Mesenchymal stem cell (in vitro differentiated cells and primary cell): ENCODE measurements around the gene STX5.
"Not testable (repeated sequence)": the region's sequence is repeated elsewhere in the genome, so short reads cannot be mapped to it uniquely, and the experiment has no call there.

Experiments
- DNase-seq: peaks from one replicate; pipeline ENCODE4 v3.0.0-alpha.2; 2013
- H2AFZ ChIP-seq: one replicate; pipeline ENCODE4 v1.6.1; 2013; ENCODE audit warnings: low read depth, mild to moderate bottlenecking, control low read depth, inconsistent platforms, low read length, moderate library complexity
- H2AK5ac ChIP-seq: 2 replicates; pipeline ENCODE4 v1.6.1; 2013; ENCODE audit warnings: low read length, moderate library complexity, mild to moderate bottlenecking, inconsistent platforms; ENCODE audit not compliant: severe bottlenecking
- H2BK120ac ChIP-seq: one replicate; pipeline ENCODE4 v1.6.1; 2013; ENCODE audit warnings: low read depth, mild to moderate bottlenecking, inconsistent platforms, low read length, moderate library complexity
- H2BK12ac ChIP-seq, 2 experiments: one replicate each; pipeline ENCODE4 v1.6.1; 2013; ENCODE audit warnings: inconsistent platforms in 2 of 2, low read length in 2 of 2, mild to moderate bottlenecking in 2 of 2, moderate library complexity in 2 of 2, control low read depth in 1 of 2
- H2BK15ac ChIP-seq: one replicate; pipeline ENCODE4 v1.6.1; 2013; ENCODE audit warnings: mild to moderate bottlenecking, low read depth, inconsistent platforms; ENCODE audit not compliant: poor library complexity, severe bottlenecking
- H2BK5ac ChIP-seq: 2 replicates; pipeline ENCODE4 v1.6.1; 2013; ENCODE audit warnings: low read depth, mild to moderate bottlenecking, low read length, control low read depth, inconsistent platforms; ENCODE audit not compliant: poor library complexity, severe bottlenecking
- H3K14ac ChIP-seq, 2 experiments: one replicate each; pipeline ENCODE4 v1.6.1; 2013; ENCODE audit warnings: inconsistent platforms in 2 of 2, low read length in 2 of 2, control low read depth in 1 of 2, mild to moderate bottlenecking in 1 of 2, moderate library complexity in 1 of 2
- H3K18ac ChIP-seq, 2 experiments: one replicate each; pipeline ENCODE4 v1.6.1; 2013; ENCODE audit warnings: inconsistent platforms in 2 of 2, low read length in 2 of 2, control low read depth in 1 of 2, low read depth in 1 of 2, mild to moderate bottlenecking in 1 of 2
- H3K23ac ChIP-seq, 2 experiments: one replicate each; pipeline ENCODE4 v1.6.1; 2013; ENCODE audit warnings: inconsistent platforms in 2 of 2, low read length in 2 of 2, mild to moderate bottlenecking in 2 of 2, moderate library complexity in 2 of 2, control low read depth in 1 of 2
- H3K27ac ChIP-seq: 2 replicates; pipeline ENCODE4 v1.5.1; 2013; ENCODE audit warnings: mild to moderate bottlenecking, moderate library complexity, low read length, control low read depth, inconsistent platforms; ENCODE audit not compliant: poor library complexity, severe bottlenecking
- H3K27me3 ChIP-seq, 2 experiments: 2 replicates each; pipeline versions ENCODE4 v1.6.1 to v1.7.0; 2013; ENCODE audit warnings: low read length in 2 of 2, mild to moderate bottlenecking in 2 of 2, moderate library complexity in 2 of 2, control low read depth in 1 of 2, inconsistent platforms in 1 of 2; ENCODE audit not compliant: control insufficient read depth in 1 of 2, insufficient read depth in 1 of 2
- H3K36me3 ChIP-seq, 2 experiments: 2 replicates each; pipeline versions ENCODE4 v1.6.1 to v1.7.0; 2013; ENCODE audit warnings: low read length in 2 of 2, control low read depth in 1 of 2, inconsistent platforms in 1 of 2, low read depth in 1 of 2, mild to moderate bottlenecking in 1 of 2; ENCODE audit not compliant: insufficient read depth in 2 of 2, control insufficient read depth in 1 of 2
- H3K4ac ChIP-seq, 2 experiments: one replicate each; pipeline ENCODE4 v1.6.1; 2013; ENCODE audit warnings: inconsistent platforms in 2 of 2, low read length in 2 of 2, mild to moderate bottlenecking in 2 of 2, moderate library complexity in 2 of 2, control low read depth in 1 of 2, low read depth in 1 of 2
- H3K4me1 ChIP-seq: 2 replicates; pipeline ENCODE4 v1.6.1; 2013; ENCODE audit warnings: low read depth, low read length, control low read depth; ENCODE audit not compliant: control insufficient read depth, insufficient read depth
- H3K4me2 ChIP-seq: 2 replicates; pipeline ENCODE4 v1.6.1; 2013; ENCODE audit warnings: low read length, mild to moderate bottlenecking, inconsistent platforms; ENCODE audit not compliant: poor library complexity, severe bottlenecking
- H3K4me3 ChIP-seq, 2 experiments: 2 replicates each; pipeline versions ENCODE4 v1.5.1 to v1.7.0; 2013; ENCODE audit warnings: low read length in 2 of 2, mild to moderate bottlenecking in 2 of 2, control low read depth in 1 of 2, low read depth in 1 of 2; ENCODE audit not compliant: insufficient read depth in 1 of 2
- H3K79me1 ChIP-seq: replicated peaks from 2 replicates; pipeline ENCODE4 v1.6.1; 2013; ENCODE audit warnings: mild to moderate bottlenecking, control low read depth, low read length, inconsistent platforms; ENCODE audit not compliant: poor library complexity, severe bottlenecking
- H3K9ac ChIP-seq: 2 replicates; pipeline ENCODE4 v1.7.0; 2013; ENCODE audit warnings: mild to moderate bottlenecking, low read length, moderate library complexity
- H3K9me3 ChIP-seq: 2 replicates; pipeline ENCODE4 v1.7.0; 2013; ENCODE audit warnings: mild to moderate bottlenecking, low read length; ENCODE audit not compliant: control insufficient read depth
- H4K8ac ChIP-seq: one replicate; pipeline ENCODE4 v1.6.1; 2013; ENCODE audit warnings: inconsistent platforms, mild to moderate bottlenecking, low read length, moderate library complexity
- H4K91ac ChIP-seq: one replicate; pipeline ENCODE4 v1.6.1; 2013; ENCODE audit warnings: mild to moderate bottlenecking, low read length, inconsistent platforms
- WGBS: methylation state at CpG from one replicate; pipeline ENCODE4 v1.1.7; 2013; ENCODE audit warnings: mixed read lengths; 5-methylcytosine and 5-hydroxymethylcytosine counted together

The STX5 gene

DNA sequence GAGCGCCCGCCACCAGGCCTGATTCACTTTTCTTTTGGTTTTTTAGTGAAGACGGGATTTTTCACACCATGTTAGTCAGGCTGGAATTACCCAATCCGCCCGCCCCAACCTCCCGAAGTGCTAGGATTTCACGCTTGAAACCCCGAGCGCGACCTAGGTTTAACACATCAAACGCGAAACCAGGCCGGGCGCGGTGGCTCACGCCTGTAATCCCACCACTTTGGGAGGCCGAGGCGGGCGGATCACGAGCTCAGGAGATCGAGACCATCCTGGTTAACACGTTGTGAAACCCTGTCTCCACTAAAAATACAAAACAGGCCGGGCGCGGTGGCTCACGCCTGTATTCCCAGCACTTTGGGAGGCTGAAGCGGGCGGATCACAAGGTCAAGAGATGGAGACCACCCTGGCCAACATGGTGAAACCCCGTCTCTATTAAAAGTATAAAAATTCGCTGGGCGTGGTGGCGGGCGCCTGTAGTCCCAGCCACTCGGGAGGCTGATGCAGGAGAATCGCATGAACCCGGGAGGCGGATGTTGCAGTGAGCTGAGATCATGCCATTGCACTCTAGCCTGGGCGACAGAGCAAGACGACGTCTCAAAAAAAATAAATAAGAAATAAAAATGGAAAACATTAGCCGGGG is 9.0 kb upstream of the STX5 start:
- H3K27me3 ChIP-seq, H3K9me3 ChIP-seq, H2BK12ac ChIP-seq, H3K14ac ChIP-seq, H2BK15ac ChIP-seq, H3K23ac ChIP-seq, H4K8ac ChIP-seq, H2AFZ ChIP-seq, H2AK5ac ChIP-seq, H2BK5ac ChIP-seq, H3K4ac ChIP-seq, H2BK120ac ChIP-seq, H4K91ac ChIP-seq: not testable (repeated sequence)
- peak; percentile 99 for DNase-seq
- peaks cover 12% of the 10 kb centered on the region for H3K79me1 ChIP-seq
- WGBS: under 1% methylated on average over 41 of the region's 41 CpGs
- peaks cover 11% of the 10 kb centered on the region in 2 experiments for H3K36me3 ChIP-seq
- H3K18ac ChIP-seq: peak overlapping the region in 1 of 2 experiments; percentile 19
- H3K27ac ChIP-seq: peak overlapping the region; percentile 91
- H3K4me3 ChIP-seq: peak overlapping the region; percentile 17 to 98
- H3K4me1 ChIP-seq: peaks cover 13% of the 10 kb centered on the region
- H3K4me2 ChIP-seq: peak overlapping the region; percentile 75
- H3K9ac ChIP-seq: peak overlapping the region; percentile 96

DNA sequence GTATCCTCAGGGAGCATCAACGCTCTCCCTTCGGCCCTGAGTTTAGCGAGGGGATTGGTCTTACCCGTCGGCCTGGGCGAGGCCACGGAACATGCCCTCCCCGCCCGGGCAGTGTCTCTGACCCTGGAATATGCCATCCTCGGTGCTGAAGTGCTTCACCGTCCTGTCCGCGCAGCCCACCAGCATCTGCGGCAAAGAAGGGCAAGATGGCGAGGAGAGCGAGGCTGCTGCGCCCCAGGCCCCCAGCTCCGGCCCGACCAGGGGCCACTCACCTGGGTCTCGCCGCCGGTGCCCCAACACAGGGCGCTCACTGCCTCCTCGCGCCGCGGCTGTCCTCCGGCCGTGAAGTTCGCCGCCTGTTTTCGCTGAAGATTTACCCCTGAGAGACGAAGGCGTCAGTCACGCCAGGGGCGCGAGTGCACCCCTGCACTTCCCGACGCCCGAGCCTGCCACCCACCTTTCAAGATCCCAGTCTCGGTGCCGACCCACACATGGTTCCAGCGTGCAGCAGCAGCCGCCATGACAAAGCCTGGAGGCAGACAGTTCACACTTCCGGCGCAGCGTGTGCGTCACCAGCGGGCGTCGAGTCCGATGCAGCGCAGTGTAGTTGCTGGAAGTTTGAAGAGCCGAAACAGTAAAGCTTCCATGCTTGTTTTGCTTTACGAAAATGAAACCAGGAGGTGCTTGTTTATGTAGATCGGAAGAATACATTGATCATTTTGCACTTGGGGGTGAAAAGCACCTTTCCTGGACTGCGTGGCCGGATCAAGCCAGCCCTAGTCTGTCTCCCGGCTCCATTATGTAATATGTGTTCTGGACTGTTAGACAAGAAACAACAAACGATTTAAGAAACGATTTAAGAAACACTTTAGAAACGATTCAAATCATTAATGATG is 7.4 kb upstream of the STX5 start, which contains the start of gene WDR74:
TSS of gene WDR74 (minus strand) at position 541 of the 896 bp plus-strand sequence. CDS start at position 521, 20 bp downstream.
- Histone ChIP-seq H3K18ac (peak within 1 kb of the TSS; percentile 41 to 81), H4K8ac (peak within 1 kb of the TSS; percentile 81), H3K23ac (no peak within 1 kb of the TSS), H3K79me1 (peaks cover 22% of the 10 kb centered on the region), H3K14ac (peak within 1 kb of the TSS in 1 of 2 experiments; percentile 55), H4K91ac (peak within 1 kb of the TSS; percentile 55), H3K9ac (peak within 1 kb of the TSS; percentile 96), H3K36me3 (peaks cover 26% of the 10 kb centered on the region in 2 experiments), H3K27ac (peak within 1 kb of the TSS; percentile 91), H3K9me3 (no peaks in the 10 kb centered on the region), H3K4me3 (peak within 1 kb of the TSS; percentile 91 to 98), H2BK120ac (peak within 1 kb of the TSS; percentile 61), H3K4me2 (peak within 1 kb of the TSS; percentile 75), H2BK15ac (no peak within 1 kb of the TSS), H2BK12ac (peak within 1 kb of the TSS in 1 of 2 experiments; percentile 29), H3K27me3 (no peaks in the 10 kb centered on the region), H3K4me1 (peaks cover 13% of the 10 kb centered on the region), H2AFZ (peak within 1 kb of the TSS; percentile 88), H2AK5ac (no peak within 1 kb of the TSS), H3K4ac (peak within 1 kb of the TSS in 1 of 2 experiments; percentile 95), H2BK5ac (no peak within 1 kb of the TSS)
- WGBS: under 1% methylated on average over 58 of the region's 62 CpGs
- DNase-seq: peak; percentile 97

DNA sequence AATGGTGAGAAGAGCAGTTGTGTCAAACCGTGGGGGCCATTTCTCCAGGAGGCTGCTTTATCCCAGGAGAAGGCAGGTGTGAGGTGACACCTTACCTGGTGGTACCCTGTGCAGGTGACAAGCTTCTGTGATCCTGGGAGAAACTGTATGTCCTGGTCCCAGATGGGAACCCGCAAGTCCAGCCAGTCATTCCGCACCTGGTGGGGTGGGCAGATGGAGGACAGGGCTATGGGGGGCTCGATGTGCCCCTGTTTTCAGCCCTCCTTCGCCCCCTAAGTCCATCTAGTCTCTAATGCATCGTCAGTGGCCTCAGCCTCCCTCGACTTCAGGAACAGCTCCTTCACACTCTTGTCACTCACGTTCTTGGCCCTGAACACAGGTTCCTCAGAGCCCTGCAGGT is 3.5 kb upstream of the STX5 start:
- DNase-seq: no peak
- Histone ChIP-seq H3K9me3 (no peaks in the 10 kb centered on the region), H3K14ac (no peak overlapping the region), H3K4me3 (no peak overlapping the region), H2AK5ac (no peak overlapping the region), H3K18ac (no peak overlapping the region), H3K4me1 (peaks cover 16% of the 10 kb centered on the region), H3K27ac (no peak overlapping the region), H2BK15ac (no peak overlapping the region), H3K23ac (no peak overlapping the region), H3K4ac (no peak overlapping the region), H3K4me2 (no peak overlapping the region), H3K79me1 (peaks cover 26% of the 10 kb centered on the region), H2BK12ac (no peak overlapping the region), H2BK120ac (no peak overlapping the region), H3K36me3 (peaks cover 34 to 36% of the 10 kb centered on the region in 2 experiments), H3K9ac (no peak overlapping the region), H2AFZ (no peak overlapping the region), H4K8ac (no peak overlapping the region), H4K91ac (no peak overlapping the region), H3K27me3 (no peaks in the 10 kb centered on the region), H2BK5ac (no peak overlapping the region)
- WGBS: 91% methylated on average over 8 of the region's 8 CpGs
